Left colon (tissue), 2 donors: ENCODE data around the gene MAST4. TPM values are rescaled to one million over a fixed set of nuclear protein-coding genes. Genes with fewer than 3 reads are reported as not detected.

Source experiments
- ATAC-seq: fragments of 200-7000 bp; cut with Tn5 transposase; one replicate; pipeline ENCODE4 v1.9.1; 2020; ENCODE audit warnings: mild to moderate bottlenecking, moderate library complexity
- DNase-seq, 2 donors: peaks; one replicate each; pipeline ENCODE4 v3.0.0-alpha.2; 2020
- intact Hi-C, 2 donors: fragments of 100-400 bp; cut with DNase I in 1 of 2; cut with micrococcal nuclease in 1 of 2; formaldehyde crosslinking; loops; one replicate each; pipeline versions ENCODE4 v1.11.2 to v1.14.0; 2022; cut with DNase I, micrococcal nuclease
- total RNA-seq, 2 donors: library from RNA; stranded (reverse); fragmentation: NEBNext Ultra II Directional; extraction: Animal tissue kit (Norgen Biotek cat#: 25700); gene quantifications; one replicate each; pipeline ENCODE4 v1.2.1, GENCODE V29; 2021
- donor health status: DM: no; HTN: no; CAD: no.
- donor health status: DM: yes; HTN: yes; CAD: no.

The MAST4 gene
- total RNA-seq, 2 donors from 2014 or later = 12.8 to 20.5 TPM

DNA sequence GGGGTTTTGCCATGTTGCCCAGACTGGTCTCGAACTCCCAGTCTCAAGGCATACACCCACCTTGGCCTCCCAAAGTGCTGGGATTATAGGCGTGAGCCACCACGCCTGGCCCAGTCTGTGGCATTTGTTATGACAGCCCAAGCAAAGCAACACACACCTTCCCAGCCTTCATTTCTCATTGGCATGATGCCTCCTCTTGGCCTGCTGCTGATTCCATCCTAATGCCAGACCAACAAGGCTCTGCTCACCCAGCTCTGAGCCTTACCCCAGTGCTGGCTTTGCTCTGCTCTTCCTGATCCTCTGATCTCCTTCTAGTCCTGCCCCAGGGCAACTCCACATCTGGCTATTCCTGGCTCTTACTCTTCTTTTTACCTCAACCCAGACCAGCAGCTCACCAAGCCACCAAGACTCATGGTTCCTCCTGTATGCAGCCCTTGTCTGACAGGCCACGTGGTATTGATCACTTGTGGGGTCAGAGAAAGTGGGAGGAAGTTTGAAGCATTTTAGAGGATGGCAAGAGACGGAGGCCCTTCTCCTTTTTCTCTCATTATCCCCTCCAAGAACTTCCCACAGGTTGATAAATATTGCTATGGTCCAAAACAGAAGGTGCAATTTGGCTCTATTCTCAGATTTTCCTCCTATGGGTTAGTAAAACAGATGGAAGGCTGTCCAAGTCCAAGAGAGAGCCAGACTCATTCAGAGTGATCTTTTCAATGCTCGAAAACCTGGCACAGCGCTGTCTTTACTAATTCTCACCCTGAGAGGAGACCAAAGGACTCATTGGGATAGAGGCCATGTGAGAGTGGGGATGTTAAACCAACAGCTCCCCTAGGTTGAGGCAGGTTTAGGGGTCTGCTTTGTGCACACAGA is 599.4 kb downstream of the MAST4 start:
- ATAC-seq (no peak), DNase-seq (no peak)
- intact Hi-C loops = no loop called here

DNA sequence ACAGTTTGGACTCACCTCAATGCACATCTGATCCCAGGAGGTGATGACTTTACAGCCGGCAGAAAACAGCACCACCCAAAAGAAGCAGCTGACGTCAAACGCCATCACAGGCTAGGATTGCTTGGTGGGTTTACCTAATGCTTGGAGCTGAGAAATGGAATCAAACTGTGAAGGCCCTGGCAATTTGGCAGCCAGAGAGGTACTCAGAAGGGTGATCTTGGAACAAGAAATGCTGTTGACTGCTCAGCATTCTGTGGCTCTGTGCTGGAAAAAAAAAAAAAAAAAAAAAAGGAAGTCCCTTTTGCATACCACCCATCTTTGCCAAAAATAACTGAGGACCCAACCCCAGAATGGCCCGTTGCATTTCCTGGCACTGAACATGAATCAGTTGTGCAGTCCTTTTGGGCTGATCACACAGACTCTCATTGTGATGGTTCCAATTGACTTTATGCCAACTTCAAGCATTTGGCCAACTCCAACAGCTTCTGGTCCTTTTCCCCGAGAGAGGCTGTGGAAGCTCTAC is 600.4 kb downstream of the MAST4 start, which contains the start of gene CD180:
CD180 (minus strand) TSS at position 263 of the 523 bp plus-strand sequence; CDS start at position 105, 158 bp downstream.
- intact Hi-C loops = no loop called here
- DNase-seq (no peak), ATAC-seq (no peak)

DNA sequence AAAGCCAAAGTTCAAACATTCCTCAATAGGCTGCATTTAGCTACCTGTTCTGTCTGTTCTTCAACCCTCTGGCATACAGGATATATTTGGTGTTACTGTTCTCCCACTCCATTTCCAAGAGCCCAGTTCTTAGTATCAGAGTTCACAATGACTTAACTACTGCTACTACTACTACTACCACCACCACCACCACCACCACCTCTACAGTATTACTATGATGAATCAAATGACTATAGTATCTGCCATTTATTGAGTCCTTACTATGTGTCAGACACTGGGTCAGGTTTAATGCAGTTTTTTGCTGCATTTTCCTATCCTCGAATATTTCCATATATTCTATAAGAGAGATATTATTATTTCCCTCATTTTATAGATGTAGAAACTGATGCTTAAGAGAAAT is 601.3 kb downstream of the MAST4 start:
- intact Hi-C loops = no loop called here
- ATAC-seq = no peak
- no peak for DNase-seq

DNA sequence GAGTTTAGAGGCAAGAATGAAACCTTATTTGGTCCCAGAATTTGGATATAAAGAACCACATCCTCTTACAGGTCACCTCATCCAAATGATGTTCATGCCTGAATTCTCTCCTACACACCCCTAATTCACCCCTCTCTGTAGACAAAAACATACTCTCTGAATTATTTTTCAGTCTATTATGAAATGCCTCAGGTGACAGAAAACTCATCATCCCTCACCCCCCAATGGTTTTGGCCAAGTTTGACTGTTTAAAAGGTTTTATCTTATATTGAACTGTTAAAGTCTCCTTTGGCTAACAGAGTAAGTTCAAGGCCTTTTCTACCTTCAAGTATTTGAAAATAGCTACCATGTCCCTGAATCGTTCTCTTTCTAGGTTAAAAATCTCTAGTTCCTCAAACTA is 602.7 kb downstream of the MAST4 start:
- DNase-seq (no peak), ATAC-seq (no peak)
- intact Hi-C loops = no loop called here

GRCh38 chr5:67199859-67200258 is 603.7 kb downstream of the MAST4 start:
- intact Hi-C loops = no loop called here
- ATAC-seq (no peak), DNase-seq (no peak)

DNA sequence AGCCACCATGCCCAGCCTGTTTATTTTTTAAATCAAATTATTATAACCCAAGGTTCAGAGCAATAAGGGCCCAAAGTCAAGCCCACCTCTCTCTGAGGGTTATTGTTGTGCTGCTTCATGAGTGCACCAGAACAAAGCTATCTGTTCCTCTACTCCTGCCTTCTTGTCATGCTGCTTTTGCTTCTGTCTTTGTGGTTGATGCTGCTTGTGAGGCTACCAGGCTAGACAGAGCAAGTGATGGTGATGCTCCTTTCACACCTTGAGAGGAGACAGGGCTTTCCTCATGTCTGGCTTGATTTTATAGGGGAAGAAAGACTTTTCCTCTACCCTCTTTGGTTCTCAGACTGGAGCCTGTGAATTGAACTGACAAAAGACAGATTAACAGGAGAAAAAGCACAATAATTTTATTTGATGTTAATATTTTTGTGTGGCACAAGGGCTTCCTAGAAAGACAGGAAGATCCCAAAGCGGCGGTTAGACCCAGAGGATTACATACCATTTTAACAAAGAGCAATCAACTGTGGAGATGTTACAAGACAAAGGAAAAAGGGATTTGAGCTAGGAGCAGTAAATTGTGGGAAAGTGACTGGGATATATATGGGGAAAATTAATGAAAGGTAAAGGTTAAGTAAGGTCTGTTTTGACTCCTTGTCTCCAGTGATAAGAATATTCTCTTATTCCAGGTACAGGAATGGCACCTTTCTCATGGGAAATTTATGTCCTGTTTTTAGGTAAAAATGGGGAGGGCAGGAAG is 604.8 kb downstream of the MAST4 start:
- ATAC-seq = no peak
- no peak for DNase-seq
- intact Hi-C loops = no loop called here

- no peak for DNase-seq
- intact Hi-C loops = no loop called here
- ATAC-seq = no peak
Observed at GRCh38 chr5:67201897-67202549, 605.8 kb downstream of the MAST4 start.

GRCh38 chr5:67202828-67203227 is 606.6 kb downstream of the MAST4 start:
- ATAC-seq (no peak), DNase-seq (no peak)
- intact Hi-C loops = no loop called here

DNA sequence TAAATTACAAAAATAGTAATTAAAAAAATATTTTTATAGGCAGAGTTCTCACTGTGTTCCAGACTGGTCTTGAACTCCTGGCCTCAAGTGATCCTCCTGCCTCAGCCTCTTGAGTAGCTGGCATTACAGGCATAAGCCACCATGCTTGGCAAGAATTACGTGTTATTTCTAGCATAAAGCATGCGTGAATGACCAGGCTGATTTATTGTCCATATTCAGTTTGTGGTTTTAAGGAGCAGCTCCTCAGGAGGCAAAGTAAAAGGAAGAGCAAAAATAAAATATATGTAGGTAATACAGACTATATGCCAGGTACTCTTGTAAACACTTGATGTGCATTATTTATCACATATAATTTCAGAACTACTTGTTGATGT is 607.5 kb downstream of the MAST4 start:
- intact Hi-C loops = no loop called here
- DNase-seq (no peak), ATAC-seq (no peak)

- DNase-seq = no peak
- ATAC-seq = no peak
- intact Hi-C loops = loop anchor here in 1 of 2 donors (5.0 kb wide), 1 partner anchor 393 kb away; no protein-coding TSS in a partner anchor
Observed at GRCh38 chr5:67204821-67205220, 608.6 kb downstream of the MAST4 start.

GRCh38 chr5:67205981-67206380 is 609.8 kb downstream of the MAST4 start:
- ATAC-seq = no peak
- DNase-seq = no peak
- intact Hi-C loops = loop anchor here in 1 of 2 donors (5.0 kb wide), 1 partner anchor 394 kb away; no protein-coding TSS in a partner anchor

- DNase-seq (no peak), ATAC-seq (no peak)
- intact Hi-C loops = loop anchor here in 1 of 2 donors (5.0 kb wide), 1 partner anchor 394 kb away; no protein-coding TSS in a partner anchor
Observed at GRCh38 chr5:67206461-67206860, 610.3 kb downstream of the MAST4 start.

GRCh38 chr5:67206929-67207328 is 610.7 kb downstream of the MAST4 start:
- intact Hi-C loops = loop anchor here in 1 of 2 donors (5.0 kb wide), 1 partner anchor 395 kb away; no protein-coding TSS in a partner anchor
- ATAC-seq (peak; percentile 73), DNase-seq (peak; percentile 62 to 67)

DNA sequence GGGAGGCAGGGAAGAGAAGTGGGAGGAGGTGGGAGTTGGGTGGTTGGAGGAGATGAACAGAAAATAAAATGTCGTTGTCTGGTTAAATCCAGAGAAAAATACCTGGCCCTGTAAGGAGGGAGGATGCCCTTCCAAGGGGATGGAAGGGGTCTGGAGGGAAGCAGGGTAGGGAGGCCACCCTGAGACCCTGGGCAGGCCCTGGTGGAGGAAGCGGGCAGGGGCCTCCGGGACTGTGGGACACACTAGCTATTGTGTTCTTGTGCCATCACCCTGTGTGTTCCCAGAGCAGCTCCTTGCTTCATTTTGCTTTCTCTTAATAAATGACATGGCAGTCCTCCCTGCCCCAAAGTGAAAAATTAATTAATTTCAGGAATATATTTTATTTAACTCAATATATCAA is 612.2 kb downstream of the MAST4 start:
- DNase-seq (no peak), ATAC-seq (no peak)
- intact Hi-C loops = loop anchor here in 1 of 2 donors (2.0 to 5.0 kb wide), 2 partner anchors 42 to 396 kb away; no protein-coding TSS in a partner anchor

DNA sequence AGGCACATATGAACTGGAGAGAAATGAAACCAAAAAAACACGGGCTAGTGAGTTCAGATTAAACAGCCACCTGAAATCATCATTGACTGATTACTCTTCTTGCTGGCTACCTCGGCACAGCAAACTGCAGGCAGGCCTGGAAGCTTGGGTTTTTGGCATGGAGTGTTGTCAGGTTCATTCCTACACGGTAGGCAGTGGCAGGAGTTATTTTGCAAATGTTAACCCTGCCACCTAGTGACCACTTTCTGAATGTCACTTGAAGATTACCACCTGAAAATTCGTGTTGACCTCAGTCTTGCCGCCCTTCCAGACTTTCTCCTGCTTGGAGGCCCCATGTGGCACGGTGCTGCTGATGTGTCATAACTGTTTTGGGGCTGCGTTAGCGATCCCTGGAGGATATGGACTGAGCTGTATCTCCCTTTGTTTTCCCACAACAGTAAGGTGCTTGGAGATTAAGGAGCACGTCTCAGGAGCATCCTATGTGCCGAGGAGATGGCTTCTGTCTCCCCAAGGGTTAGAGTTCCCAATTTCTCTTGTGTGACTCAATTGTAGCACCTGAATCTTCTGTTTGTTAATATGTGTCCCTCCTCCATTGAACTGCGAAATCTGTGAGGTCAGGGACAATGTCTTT is 613.1 kb downstream of the MAST4 start:
- intact Hi-C loops = loop anchor here in 1 of 2 donors (2.0 to 5.0 kb wide), 2 partner anchors 42 to 397 kb away; no protein-coding TSS in a partner anchor
- peak; percentile 47 to 51 for DNase-seq
- peak; percentile 85 for ATAC-seq

GRCh38 chr5:67211926-67212325 is 615.7 kb downstream of the MAST4 start:
- no peak for ATAC-seq
- intact Hi-C loops = no loop called here
- DNase-seq = no peak

DNA sequence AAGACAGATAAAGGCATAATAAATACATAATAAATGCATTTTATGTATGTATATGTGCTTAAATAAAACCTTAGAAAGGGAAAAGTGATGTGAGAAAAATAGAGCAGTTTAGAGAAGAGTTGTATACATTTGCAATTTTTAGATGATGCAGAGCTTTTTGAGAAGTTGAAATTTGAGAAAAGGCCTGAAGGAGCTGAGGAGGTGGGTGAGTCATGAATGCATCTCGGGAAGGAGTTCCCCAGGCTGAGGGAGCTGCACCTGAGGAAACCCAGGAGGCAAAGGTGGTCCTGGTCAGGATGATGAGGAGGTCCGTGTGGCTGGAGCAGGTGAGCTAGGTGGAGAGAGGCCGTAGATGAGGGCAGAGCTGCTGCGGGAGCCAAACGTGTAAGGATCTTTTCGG is 617.8 kb downstream of the MAST4 start:
- intact Hi-C loops = no loop called here
- no peak for DNase-seq
- ATAC-seq = no peak

DNA sequence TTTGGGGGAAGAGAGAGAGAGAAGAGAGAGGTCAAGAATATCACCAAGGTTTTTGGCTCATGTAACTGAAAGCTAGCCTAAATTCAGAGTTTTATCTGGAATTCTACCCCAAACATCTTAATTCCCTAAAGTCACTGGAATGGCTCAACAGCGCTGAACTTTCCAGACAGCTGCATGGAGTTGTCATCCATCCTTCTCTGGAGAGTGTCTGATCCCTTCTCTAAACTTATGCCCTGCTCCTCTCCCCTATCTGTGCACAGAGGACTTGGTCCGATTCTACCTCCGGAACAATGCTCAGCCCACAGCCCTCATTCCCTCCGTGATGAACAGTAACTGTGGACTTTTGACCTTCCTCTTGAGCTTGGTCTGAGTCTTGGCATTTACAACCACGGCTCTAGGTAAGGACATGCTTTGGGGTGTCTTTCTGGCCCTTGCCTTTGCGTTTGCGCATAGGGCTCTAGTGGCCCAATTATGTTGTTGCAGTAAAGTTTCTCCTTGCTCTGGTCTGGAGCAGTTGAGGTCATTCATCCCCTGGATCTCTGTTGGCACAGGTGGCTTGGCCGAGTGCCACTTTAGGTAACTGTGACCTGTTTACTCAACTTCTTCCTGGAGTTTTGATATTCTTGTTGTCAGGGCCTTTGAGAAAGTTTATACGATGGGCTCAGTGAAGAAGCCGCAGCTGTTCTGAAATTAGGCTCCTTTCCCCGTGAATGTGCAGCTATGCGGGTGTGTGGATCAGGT is 618.7 kb downstream of the MAST4 start:
- intact Hi-C loops = no loop called here
- DNase-seq (peak; percentile 69 to 78), ATAC-seq (peak; percentile 80)
